Left ventricle myocardium inferior (tissue), 1 donor: ENCODE results near the gene U2SURP. TPM values are rescaled to one million over a fixed set of nuclear protein-coding genes. Genes with fewer than 3 reads are reported as not detected.
"Not testable (repeated sequence)": the region's sequence is repeated elsewhere in the genome, so short reads cannot be mapped to it uniquely, and the experiment has no call there.

Source experiments
- DNase-seq: peaks from one replicate; pipeline ENCODE4 v3.0.0-alpha.2; 2020
- H3K27ac ChIP-seq: fragments of 200-600 bp; replicated peaks from 2 replicates; pipeline ENCODE4 v1.8.0; 2021
- H3K27me3 ChIP-seq: fragments of 200-600 bp; 2 replicates; pipeline ENCODE4 v1.8.0; 2021; ENCODE audit warnings: low read depth
- H3K36me3 ChIP-seq: fragments of 200-600 bp; 2 replicates; pipeline ENCODE4 v1.8.0; 2021
- H3K4me1 ChIP-seq: fragments of 200-600 bp; 2 replicates; pipeline ENCODE4 v1.8.0; 2021
- H3K4me3 ChIP-seq: fragments of 200-600 bp; 2 replicates; pipeline ENCODE4 v1.8.0; 2021; ENCODE audit warnings: mild to moderate bottlenecking, moderate library complexity
- H3K9me3 ChIP-seq: fragments of 200-600 bp; replicated peaks from 2 replicates; pipeline ENCODE4 v1.8.0; 2021
- intact Hi-C: fragments of 100-400 bp; cut with micrococcal nuclease; formaldehyde crosslinking; loops from one replicate; pipeline ENCODE4 v1.11.0; 2022
- total RNA-seq: library from RNA; stranded (reverse); fragmentation: NEBNext Ultra II Directional; extraction: Animal tissue kit (Norgen Biotek cat#: 25700); gene quantifications from one replicate; pipeline ENCODE4 v1.2.1, GENCODE V29; 2021
- TF ChIP-seq, protein P1 (sequence below): fragments of 200-600 bp; IDR thresholded peaks from 2 replicates; pipeline ENCODE4 v1.8.0; 2021; ENCODE audit warnings: antibody characterized with exemption, mild to moderate bottlenecking, borderline replicate concordance
- donor health status: DM: no; HTN: yes; CAD: no; lungs with severe emphysema.

Gene U2SURP
- total RNA-seq, 1 donor from 2014 or later = 43.7 TPM

DNA sequence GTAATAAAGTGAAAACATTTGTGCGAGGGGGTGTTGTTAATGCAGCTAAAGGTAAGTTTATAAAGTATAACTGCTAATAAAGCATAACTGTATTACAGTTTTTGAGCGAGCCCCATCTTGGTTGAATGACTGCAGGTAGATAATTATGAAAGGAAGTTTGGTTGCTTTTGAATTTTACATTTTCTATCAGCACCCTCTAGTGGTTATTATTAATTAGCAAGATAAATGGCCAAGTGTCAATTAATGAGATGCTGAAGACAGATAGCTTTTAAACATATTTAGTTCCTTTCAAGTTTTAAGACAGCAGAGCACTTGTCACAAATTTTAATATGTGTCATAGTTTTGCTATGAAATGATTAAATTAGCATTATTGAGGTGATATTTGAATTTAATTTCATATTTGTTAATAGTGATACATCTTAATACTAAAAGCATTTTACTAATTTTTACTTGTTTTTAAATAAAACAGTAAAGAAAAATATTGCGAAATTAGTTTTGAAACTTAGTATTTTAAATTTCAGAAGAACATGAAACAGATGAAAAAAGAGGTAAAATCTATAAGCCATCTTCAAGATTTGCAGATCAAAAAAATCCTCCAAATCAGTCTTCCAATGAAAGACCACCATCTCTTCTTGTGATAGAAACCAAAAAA lies 15.1 kb downstream of the U2SURP start:
- intact Hi-C loops = no loop called here
- TF ChIP-seq, protein P1, sequence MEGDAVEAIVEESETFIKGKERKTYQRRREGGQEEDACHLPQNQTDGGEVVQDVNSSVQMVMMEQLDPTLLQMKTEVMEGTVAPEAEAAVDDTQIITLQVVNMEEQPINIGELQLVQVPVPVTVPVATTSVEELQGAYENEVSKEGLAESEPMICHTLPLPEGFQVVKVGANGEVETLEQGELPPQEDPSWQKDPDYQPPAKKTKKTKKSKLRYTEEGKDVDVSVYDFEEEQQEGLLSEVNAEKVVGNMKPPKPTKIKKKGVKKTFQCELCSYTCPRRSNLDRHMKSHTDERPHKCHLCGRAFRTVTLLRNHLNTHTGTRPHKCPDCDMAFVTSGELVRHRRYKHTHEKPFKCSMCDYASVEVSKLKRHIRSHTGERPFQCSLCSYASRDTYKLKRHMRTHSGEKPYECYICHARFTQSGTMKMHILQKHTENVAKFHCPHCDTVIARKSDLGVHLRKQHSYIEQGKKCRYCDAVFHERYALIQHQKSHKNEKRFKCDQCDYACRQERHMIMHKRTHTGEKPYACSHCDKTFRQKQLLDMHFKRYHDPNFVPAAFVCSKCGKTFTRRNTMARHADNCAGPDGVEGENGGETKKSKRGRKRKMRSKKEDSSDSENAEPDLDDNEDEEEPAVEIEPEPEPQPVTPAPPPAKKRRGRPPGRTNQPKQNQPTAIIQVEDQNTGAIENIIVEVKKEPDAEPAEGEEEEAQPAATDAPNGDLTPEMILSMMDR = peak; percentile 69
- H3K4me3 ChIP-seq = no peak overlapping the region

DNA sequence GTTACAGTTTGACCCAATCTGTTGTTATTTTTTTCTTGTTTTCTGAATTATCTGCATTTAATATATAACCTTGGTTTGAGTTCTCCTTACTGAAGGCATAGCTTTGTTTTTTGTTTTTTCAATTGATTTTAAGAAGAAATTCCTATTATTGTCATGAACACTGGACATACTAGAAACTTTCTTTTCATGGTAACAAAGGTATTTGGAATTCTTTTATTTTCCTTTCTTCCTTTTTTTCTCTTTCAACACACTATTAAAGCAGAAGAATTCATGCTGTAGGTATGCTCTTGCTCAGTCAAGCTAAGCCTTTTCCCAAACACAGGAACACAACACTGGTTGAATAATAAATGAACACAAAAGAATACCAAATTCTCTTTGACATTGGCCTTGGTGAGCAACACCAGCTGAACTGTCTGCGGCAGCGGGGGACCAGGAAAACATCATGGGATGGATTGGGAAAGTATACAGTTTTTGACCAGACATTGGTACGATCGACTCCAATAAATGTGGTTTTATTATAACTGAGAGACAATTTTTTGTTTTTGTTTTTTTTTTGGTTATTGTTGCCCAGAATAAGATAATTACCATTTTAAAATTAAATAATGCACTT lies 23.1 kb downstream of the U2SURP start:
- DNase-seq = no peak
- intact Hi-C loops = no loop called here
- Histone ChIP-seq H3K4me3 (no peak overlapping the region), H3K27ac (no peak overlapping the region), H3K4me1 (peaks cover 5% of the 10 kb centered on the region), H3K36me3 (peaks cover 93% of the 10 kb centered on the region), H3K27me3 (no peaks in the 10 kb centered on the region), H3K9me3 (no peaks in the 10 kb centered on the region)
- TF ChIP-seq, protein P1 = no peak

More for the DNA sequence above, 15.1 kb downstream of the U2SURP start:
- no peak overlapping the region for H3K27ac ChIP-seq
- H3K9me3 ChIP-seq = no peaks in the 10 kb centered on the region
- H3K27me3 ChIP-seq = no peaks in the 10 kb centered on the region
- no peak for DNase-seq
- H3K4me1 ChIP-seq = peaks cover 21% of the 10 kb centered on the region
- H3K36me3 ChIP-seq = peaks cover 72% of the 10 kb centered on the region

DNA sequence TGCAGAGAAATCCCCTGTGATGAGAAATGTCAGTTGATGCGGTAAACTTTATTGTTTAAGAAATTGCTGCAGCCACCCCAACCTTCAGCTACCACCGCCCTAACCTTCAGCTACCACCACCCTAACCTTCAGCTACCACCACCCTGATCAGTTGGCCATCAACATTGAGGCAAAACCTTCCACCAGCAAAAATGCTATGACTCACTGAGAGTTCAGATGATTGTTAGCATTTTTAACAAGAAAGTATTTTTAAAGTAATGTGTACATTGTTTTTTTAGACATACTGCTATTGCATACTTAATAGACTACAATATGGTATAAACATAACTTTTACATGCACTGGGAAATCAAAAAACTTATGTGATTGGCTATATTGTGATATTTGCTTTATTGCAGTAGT lies 30.0 kb downstream of the U2SURP start:
- Histone ChIP-seq H3K4me1 (peaks cover 5% of the 10 kb centered on the region), H3K36me3 (peaks cover 87% of the 10 kb centered on the region), H3K27me3 (no peaks in the 10 kb centered on the region), H3K4me3 (no peak overlapping the region), H3K27ac (no peak overlapping the region), H3K9me3 (no peaks in the 10 kb centered on the region)
- intact Hi-C loops = no loop called here
- TF ChIP-seq, protein P1 = no peak
- DNase-seq = no peak

DNA sequence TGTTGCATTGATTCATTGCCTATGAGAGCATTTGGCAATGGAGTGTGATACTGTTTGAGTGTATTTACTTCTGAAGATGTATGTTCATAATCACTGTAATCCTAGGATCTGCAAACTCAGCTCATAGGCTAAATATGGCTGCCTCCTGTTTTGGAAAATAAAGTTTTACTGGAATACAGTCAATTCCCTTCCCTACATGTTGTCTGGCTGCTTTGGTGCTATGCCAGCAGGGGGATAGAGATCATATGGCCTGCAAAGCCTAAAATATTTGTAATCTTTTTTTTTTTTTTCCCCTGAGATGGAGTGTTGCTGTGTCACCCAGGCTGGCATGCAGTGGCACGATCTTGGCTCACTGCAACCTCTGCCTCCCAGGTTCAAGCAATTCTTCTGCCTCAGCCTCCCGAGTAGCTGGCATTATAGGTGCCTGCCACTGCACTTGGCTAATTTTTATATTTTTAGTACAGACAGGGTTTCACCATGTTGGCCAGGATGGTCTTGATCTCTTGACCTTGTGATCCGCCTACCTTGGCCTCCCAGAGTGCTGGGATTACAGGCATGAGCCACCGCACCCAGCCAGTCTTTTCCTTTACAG lies 30.5 kb downstream of the U2SURP start:
- H3K27ac ChIP-seq, DNase-seq, H3K9me3 ChIP-seq, H3K4me3 ChIP-seq, H3K4me1 ChIP-seq, H3K27me3 ChIP-seq, intact Hi-C loops: not testable (repeated sequence)
- peaks cover 92% of the 10 kb centered on the region for H3K36me3 ChIP-seq

DNA sequence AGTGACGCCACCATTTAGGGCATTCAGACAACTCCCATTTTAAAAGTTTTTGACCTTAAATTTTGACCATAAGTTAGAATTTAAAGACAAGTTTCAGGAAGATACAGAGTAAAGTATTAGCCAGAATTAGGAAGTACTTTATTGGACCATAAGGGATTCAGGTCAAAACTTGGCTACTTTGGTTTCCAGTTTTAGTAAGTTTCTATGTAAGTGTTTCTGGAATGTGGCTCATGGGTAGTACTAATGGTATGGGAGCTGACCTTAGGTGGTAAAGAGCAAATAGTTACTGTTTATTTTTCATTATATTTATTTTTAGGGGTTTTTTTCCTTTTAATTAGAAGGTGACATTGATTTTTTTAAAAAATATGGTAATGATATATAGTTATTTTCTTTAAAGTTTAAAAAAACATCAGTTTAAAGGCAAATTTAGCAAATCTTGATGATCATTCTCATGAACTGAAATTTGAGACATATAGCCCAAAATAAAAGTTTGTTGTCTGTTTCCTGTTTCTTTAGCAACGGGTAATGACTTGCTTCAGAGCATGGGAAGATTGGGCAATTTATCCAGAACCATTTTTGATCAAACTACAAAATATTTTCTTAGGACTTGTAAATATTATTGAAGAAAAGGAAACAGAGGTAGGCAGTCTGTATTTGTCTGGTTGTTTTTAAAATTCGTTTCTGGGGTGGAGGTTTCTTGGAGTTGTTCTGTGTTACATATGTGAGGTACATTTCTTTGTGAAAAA lies 34.3 kb downstream of the U2SURP start:
- no peak overlapping the region for H3K4me3 ChIP-seq
- H3K9me3 ChIP-seq = no peaks in the 10 kb centered on the region
- DNase-seq = no peak
- intact Hi-C loops = no loop called here
- TF ChIP-seq, protein P1 = no peak
- H3K27me3 ChIP-seq = no peaks in the 10 kb centered on the region
- no peak overlapping the region for H3K27ac ChIP-seq
- peaks cover 79% of the 10 kb centered on the region for H3K36me3 ChIP-seq
- H3K4me1 ChIP-seq = peaks cover 5% of the 10 kb centered on the region
